K562 (cell line): ENCODE measurements around the gene XKR3. TPM values are rescaled to one million over a fixed set of nuclear protein-coding genes. Genes with fewer than 3 reads are reported as not detected.

ENCODE experiments used
- ATAC-seq: fragments of 200-7000 bp; cut with Tn5 transposase; 3 replicates; pipeline ENCODE4 v1.9.1; 2020; ENCODE audit warnings: moderate library complexity
- BruUV-seq: library from RNA; stranded (reverse); fragments of 400-500 nt; replicated peaks from 2 replicates; lab custom pipeline; 2021; lab: Mats Ljungman, UMichigan
- CTCF ChIA-PET: fragments of 300-600 bp; formaldehyde crosslinking; extraction: SDS; loops from one replicate; lab custom pipeline; 2021; ENCODE audit warnings: low intra/inter-chr PET ratio; lab: Yijun Ruan, JAX
- POLR2A ChIA-PET: fragments of 300-600, 350-650 bp; sonication (Branson Sonifier 250); formaldehyde crosslinking; extraction: SDS; loops from one replicate; lab custom pipeline; 2021; ENCODE audit warnings: antibody characterized with exemption, inconsistent platforms; lab: Yijun Ruan, JAX
- DNase-seq, 4 experiments: peaks; one replicate each; pipeline versions ENCODE4 v3.0.0 to v3.0.0-alpha.2; 2011 to 2018; ENCODE audit warnings: low spot score in 3 of 4, mixed read lengths in 3 of 4; ENCODE audit errors: extremely low read depth in 1 of 4
- FAIRE-seq: peaks from 2 replicates; lab custom pipeline; 2011; peaks lifted over from hg19 to GRCh38; lab: Jason Lieb, UNC
- H2AFZ ChIP-seq: 2 replicates; pipeline ENCODE4 v1.6.0; 2011; ENCODE audit warnings: low read depth, low read length, control low read depth, inconsistent platforms
- H3K27ac ChIP-seq: fragments of 200-600 bp; 3 replicates; pipeline ENCODE4 v1.8.0; 2011; ENCODE audit warnings: low read depth, mild to moderate bottlenecking, control low read depth, inconsistent platforms, low read length, moderate library complexity, mixed read lengths; ENCODE audit errors: extremely low read depth
- H3K27me3 ChIP-seq, 2 experiments: fragments of 300-600 bp in 1 of 2; 2 replicates in 1 of 2; 3 replicates in 1 of 2; pipeline versions ENCODE4 v1.6.0 to v1.8.0; 2011; ENCODE audit warnings: inconsistent platforms in 2 of 2, low read length in 2 of 2, mild to moderate bottlenecking in 1 of 2, mixed read lengths in 1 of 2, moderate library complexity in 1 of 2; ENCODE audit not compliant: control insufficient read depth in 2 of 2, insufficient read depth in 2 of 2
- H3K36me3 ChIP-seq: fragments of 300-600 bp; 3 replicates; pipeline ENCODE4 v1.8.0; 2011; ENCODE audit warnings: mild to moderate bottlenecking, low read length, inconsistent platforms; ENCODE audit not compliant: control insufficient read depth, insufficient read depth
- H3K4me1 ChIP-seq, 2 experiments: fragments of 200-600 bp in 1 of 2; replicated peaks in 1 of 2; 2 replicates in 1 of 2; 3 replicates in 1 of 2; pipeline versions ENCODE4 v1.5.1 to v1.8.0; 2011; ENCODE audit warnings: inconsistent platforms in 2 of 2, low read length in 2 of 2, mild to moderate bottlenecking in 1 of 2, mixed read lengths in 1 of 2, moderate library complexity in 1 of 2; ENCODE audit not compliant: control insufficient read depth in 2 of 2, insufficient read depth in 2 of 2
- H3K4me2 ChIP-seq: 2 replicates; pipeline ENCODE4 v1.6.1; 2011; ENCODE audit warnings: low read length, control low read depth, inconsistent platforms, mixed read lengths; ENCODE audit not compliant: insufficient read depth
- H3K4me3 ChIP-seq: fragments of 200-600 bp; sonication (generic), shearing (Covaris generic); 2 replicates; pipeline ENCODE4 v1.5.1; 2016; ENCODE audit warnings: control low read depth, inconsistent platforms
- H3K79me2 ChIP-seq: fragments of 200-600 bp; 3 replicates; pipeline ENCODE4 v1.8.0; 2011; ENCODE audit warnings: low read length, inconsistent platforms; ENCODE audit not compliant: control insufficient read depth, insufficient read depth
- H3K9ac ChIP-seq, 2 experiments: 2 replicates each; pipeline versions ENCODE4 v1.6.0 to v1.6.1; 2011; ENCODE audit warnings: low read depth in 2 of 2, low read length in 2 of 2, control low read depth in 1 of 2, inconsistent platforms in 1 of 2, mild to moderate bottlenecking in 1 of 2, mixed read lengths in 1 of 2; ENCODE audit not compliant: insufficient read depth in 1 of 2
- H3K9me1 ChIP-seq: one replicate; pipeline ENCODE4 v1.6.0; 2011; ENCODE audit warnings: inconsistent platforms, mild to moderate bottlenecking, low read length, moderate library complexity; ENCODE audit not compliant: control insufficient read depth, insufficient read depth
- H3K9me3 ChIP-seq: replicated peaks from 2 replicates; pipeline ENCODE4 v1.5.1; 2011; ENCODE audit warnings: low read depth, low read length, inconsistent platforms; ENCODE audit not compliant: control insufficient read depth, insufficient read depth
- H4K20me1 ChIP-seq: replicated peaks from 2 replicates; pipeline ENCODE4 v1.6.1; 2011; ENCODE audit warnings: low read length, inconsistent platforms, mixed read lengths; ENCODE audit not compliant: control insufficient read depth, insufficient read depth
- ADNP ChIP-seq: fragments of 200-800 bp; sonication (Bioruptor generic); IDR thresholded peaks from 2 replicates; pipeline ENCODE4 v1.6.1; 2016; ENCODE audit warnings: missing genetic modification characterization, missing compliant biosample characterization
- ARID3A ChIP-seq: IDR thresholded peaks from 2 replicates; pipeline ENCODE4 v1.6.1; 2012; ENCODE audit warnings: low read depth, low read length, improper control_type of control experiment, borderline replicate concordance
- ATF3 ChIP-seq, 2 experiments: fragments of 450-650 bp in 1 of 2; sonication (generic) in 1 of 2; formaldehyde crosslinking in 1 of 2; IDR thresholded peaks in 1 of 2; conservative IDR thresholded peaks in 1 of 2; 2 replicates each; pipeline versions ENCODE4 v1.6.1 to v1.8.1; 2016 to 2023; ENCODE audit warnings: mild to moderate bottlenecking in 2 of 2, moderate library complexity in 2 of 2, inconsistent platforms in 1 of 2, missing genetic modification reagents in 1 of 2
- ATF7 ChIP-seq: fragments of 450-650 bp; IDR thresholded peaks from 2 replicates; pipeline ENCODE4 v1.7.1; 2014; ENCODE audit warnings: mild to moderate bottlenecking, moderate library complexity
- C11orf30 ChIP-seq: fragments of 450-650 bp; IDR thresholded peaks from 2 replicates; pipeline ENCODE4 v1.6.1; 2016; ENCODE audit warnings: low read depth, mild to moderate bottlenecking
- CEBPB ChIP-seq: fragments of 450-650 bp; IDR thresholded peaks from 2 replicates; pipeline ENCODE4 v1.6.1; 2016; ENCODE audit warnings: missing genetic modification characterization, missing compliant biosample characterization
- CEBPG ChIP-seq, 3 experiments: fragments of 200-800 bp in 1 of 3; sonication (Bioruptor generic) in 1 of 3; sonication (generic) in 1 of 3; formaldehyde crosslinking in 1 of 3; IDR thresholded peaks in 2 of 3; conservative IDR thresholded peaks in 1 of 3; 2 replicates each; pipeline versions ENCODE4 v1.6.1 to v1.8.0; 2016 to 2022; ENCODE audit warnings: missing compliant biosample characterization in 2 of 3, missing genetic modification characterization in 2 of 3, mild to moderate bottlenecking in 1 of 3, missing genetic modification reagents in 1 of 3
- DPF2 ChIP-seq: fragments of 450-650 bp; IDR thresholded peaks from 2 replicates; pipeline ENCODE4 v1.6.1; 2016
- FOXK2 ChIP-seq, 2 experiments: fragments of 450-650 bp; IDR thresholded peaks in 1 of 2; conservative IDR thresholded peaks in 1 of 2; 2 replicates each; pipeline ENCODE4 v1.6.1; 2016; ENCODE audit warnings: low read depth in 2 of 2, mild to moderate bottlenecking in 1 of 2
- HDAC2 ChIP-seq: fragments of 450-650 bp; IDR thresholded peaks from 2 replicates; pipeline ENCODE4 v1.6.1; 2016; ENCODE audit warnings: mild to moderate bottlenecking
- JUND ChIP-seq, 2 experiments: IDR thresholded peaks; 2 replicates in 1 of 2; 3 replicates in 1 of 2; pipeline ENCODE4 v1.6.1; 2011; ENCODE audit warnings: borderline replicate concordance in 2 of 2, low read depth in 2 of 2, low read length in 2 of 2, improper control_type of control experiment in 1 of 2, missing biosample characterization in 1 of 2, missing genetic modification characterization in 1 of 2, missing genetic modification reagents in 1 of 2
- MAFG ChIP-seq: fragments of 450-650 bp; conservative IDR thresholded peaks from 2 replicates; pipeline ENCODE4 v1.6.1; 2016; ENCODE audit warnings: missing genetic modification characterization, missing compliant biosample characterization
- MIER1 ChIP-seq: fragments of 450-650 bp; IDR thresholded peaks from 2 replicates; pipeline ENCODE4 v1.6.1; 2016; ENCODE audit warnings: antibody characterized with exemption, mild to moderate bottlenecking, low read depth
- POLR2H ChIP-seq: IDR thresholded peaks from 2 replicates; pipeline ENCODE4 v1.6.1; 2016; ENCODE audit warnings: missing genetic modification characterization, low read depth, mild to moderate bottlenecking, control low read depth, missing compliant biosample characterization, moderate library complexity
- SMAD1 ChIP-seq: fragments of 150-350 bp; IDR thresholded peaks from 2 replicates; pipeline ENCODE4 v1.6.1; 2014; ENCODE audit warnings: low read length, low read depth; ENCODE audit not compliant: partially characterized antibody
- SOX6 ChIP-seq: fragments of 450-650 bp; IDR thresholded peaks from 2 replicates; pipeline ENCODE4 v1.6.1; 2014; ENCODE audit warnings: mild to moderate bottlenecking
- SRSF3 ChIP-seq: fragments of 200-400 bp; formaldehyde crosslinking; IDR thresholded peaks from 2 replicates; pipeline ENCODE4 v1.6.1; 2016; ENCODE audit warnings: mild to moderate bottlenecking, low read length, moderate library complexity; ENCODE audit not compliant: insufficient read depth
- TRIM24 ChIP-seq, 2 experiments: fragments of 450-650 bp; IDR thresholded peaks; 2 replicates each; pipeline ENCODE4 v1.6.1; 2016
- ZNF316 ChIP-seq: fragments of 450-650 bp; IDR thresholded peaks from 2 replicates; pipeline ENCODE4 v1.6.1; 2016
- ZNF77 ChIP-seq: fragments of 250-450 bp; sonication (Bioruptor Pico); IDR thresholded peaks from 2 replicates; pipeline ENCODE4 v1.5.0; 2020
- WGBS: fragments of 100-300 bp; shearing (Covaris generic); methylation state at CpG from one replicate; pipeline ENCODE4 v1.1.6; 2016; ENCODE audit warnings: low coverage, mixed read lengths; ENCODE audit not compliant: insufficient coverage; ENCODE audit errors: missing lambda C conversion rate; 5-methylcytosine and 5-hydroxymethylcytosine counted together
- in situ Hi-C: fragments of 300-500 bp; cut with MboI; formaldehyde crosslinking; loops from 4 replicates; pipeline ENCODE4 v1.15.0; 2018; ENCODE audit warnings: inconsistent platforms, mixed read lengths
- intact Hi-C: fragments of 100-400 bp; cut with micrococcal nuclease; formaldehyde crosslinking; loops from 2 replicates; pipeline ENCODE4 v1.14.2; 2022
- polyA plus RNA-seq, 8 experiments: library from polyadenylated mRNA; depleted of rRNA in 4 of 8; stranded (reverse) in 5 of 8; unstranded in 3 of 8; fragments of >200 nt; fragmentation: Nextera tagmentation in 2 of 8; fragmentation: Illumina TruSeq in 1 of 8; extraction: Ambion mirVana in 2 of 8; extraction: Trizol in 1 of 8; gene quantifications; 2 replicates each; pipeline versions ENCODE4 v1.2.1 to v1.2.3, GENCODE V29; 2011 to 2014; ENCODE audit warnings: inconsistent platforms in 1 of 8, missing spikeins in 1 of 8
- total RNA-seq, 7 experiments: library from RNA; depleted of rRNA in 6 of 7; stranded (reverse); fragments of >200 nt in 6 of 7; fragmentation: Illumina TruSeq in 2 of 7; extraction: Trizol in 2 of 7; gene quantifications; 2 replicates each; pipeline versions ENCODE4 v1.2.1 to v1.2.3, GENCODE V29; 2011 to 2021; ENCODE audit warnings: low replicate concordance in 1 of 7

XKR3 gene
- total and polyA plus RNA-seq, 9 of the 15 experiments (the other 6 are each of a cell fraction or from before 2014, with no cell fraction given), result 3.5 to 11.5 (median 7.1) TPM

- POLR2A ChIA-PET, result no interaction called here
- no peaks in the 10 kb centered on the region for H3K9me3 ChIP-seq
- H3K4me2 ChIP-seq, result no peak overlapping the region
- H4K20me1 ChIP-seq, result no peaks in the 10 kb centered on the region
- H2AFZ ChIP-seq, result no peak overlapping the region
- peaks cover 0 to 7% of the 10 kb centered on the region in 2 experiments; a peak in 3 of 5 replicates for H3K4me1 ChIP-seq
- WGBS, result 18% methylated on average over 2 of the region's 2 CpGs
- no peak overlapping the region for H3K4me3 ChIP-seq
- TSS peak; percentile 5 for BruUV-seq
- H3K79me2 ChIP-seq, result no peaks in the 10 kb centered on the region
- no peak overlapping the region for H3K9ac ChIP-seq
- ATAC-seq, result no peak
- intact Hi-C loops (no loop called here), in situ Hi-C loops (no loop called here)
- FAIRE-seq, result no peak
- no peaks in the 10 kb centered on the region for H3K9me1 ChIP-seq
- H3K27ac ChIP-seq, result no peak overlapping the region
- peaks cover 20% of the 10 kb centered on the region for H3K36me3 ChIP-seq
- CTCF ChIA-PET, result no interaction called here
- H3K27me3 ChIP-seq, result no peaks in the 10 kb centered on the region
- DNase-seq, result no peak
- TF ChIP-seq CEBPB (peak; percentile 88), C11orf30 (peak; percentile 78), ADNP (tag) (peak; percentile 20; the same call in 1 of the 2 replicates), SRSF3 (no peak), SOX6 (peak; percentile 87; the same call in 1 of the 2 replicates), ZNF316 (peak; percentile 86), DPF2 (0 out of 2 replicates have a peak, but pooled peaks have one; percentile 41), ATF7 (0 out of 2 replicates have a peak, but pooled peaks have one; percentile 7), MIER1 (no peak), ATF3 (IDR thresholded peaks at IDR 0.05) (peak; percentile 80), ATF3 (CRISPR knock-in tag; conservative IDR thresholded peaks at IDR 0.05) (no peak; the same call in 1 of the 2 replicates), HDAC2 (0 out of 2 replicates have a peak, but pooled peaks have one; percentile 16), SMAD1 (no peak), CEBPG (CRISPR knock-in tag; IDR thresholded peaks at IDR 0.05) (peak; percentile 62; the same call in 1 of the 2 replicates), CEBPG (tag; conservative IDR thresholded peaks at IDR 0.05 in 1 of 2, IDR thresholded peaks at IDR 0.05 in 1 of 2) (peak; percentile 78 to 84), ARID3A (0 out of 2 replicates have a peak, but pooled peaks have one; percentile 44), JUND (IDR thresholded peaks at IDR 0.05; ENCODE audit: borderline replicate concordance, low read depth, low read length) (no peak), JUND (tag; IDR thresholded peaks at IDR 0.05; ENCODE audit: borderline replicate concordance, low read depth, low read length) (peak; percentile 82; the same call in 1 of the 3 replicates), FOXK2 (conservative IDR thresholded peaks at IDR 0.05 in 1 of 2, IDR thresholded peaks at IDR 0.05 in 1 of 2; ENCODE audit: low read depth in 2 of 2) (0 out of 4 replicates have a peak, but pooled peaks of 1 of the 2 experiments have one; percentile 29), POLR2H (0 out of 2 replicates have a peak, but pooled peaks have one; percentile 10), MAFG (peak; percentile 74), ZNF77 (CRISPR knock-in tag) (0 out of 2 replicates have a peak, but pooled peaks have one; percentile 34), TRIM24 (IDR thresholded peaks at IDR 0.05) (no peak)
Measured at GRCh38 chr22:16781764-16782329, 43.4 kb downstream of the XKR3 start.
